SK-N-SH treated with all-trans-retinoic acid at 6 μM for 48 hours (cell line): Measurements from ENCODE around the gene RASD2.

Source experiments
- ATAC-seq: fragments of 200-7000 bp; cut with Tn5 transposase; 3 replicates; pipeline ENCODE4 v1.9.1; 2020; ENCODE audit warnings: mild to moderate bottlenecking, moderate library complexity
- ARNTL ChIP-seq: fragments of 450-650 bp; formaldehyde crosslinking; IDR thresholded peaks from 2 replicates; pipeline ENCODE4 v1.5.0; 2020; ENCODE audit warnings: low read depth, mild to moderate bottlenecking, moderate library complexity, borderline replicate concordance
- BACH2 ChIP-seq: fragments of 250-450 bp; sonication (Bioruptor Pico); IDR thresholded peaks from 2 replicates; pipeline ENCODE4 v1.9.0; 2021; ENCODE audit warnings: mild to moderate bottlenecking, borderline replicate concordance
- CREB5 ChIP-seq: fragments of 250-450 bp; sonication (Bioruptor Pico); IDR thresholded peaks from 2 replicates; pipeline ENCODE4 v1.5.1; 2020; ENCODE audit warnings: low read depth, mild to moderate bottlenecking, moderate library complexity
- CSDC2 ChIP-seq: fragments of 250-450 bp; sonication (Bioruptor Pico); IDR thresholded peaks from 2 replicates; pipeline ENCODE4 v1.5.0; 2020; ENCODE audit warnings: mild to moderate bottlenecking, moderate library complexity
- CSRNP3 ChIP-seq: fragments of 250-450 bp; sonication (Bioruptor Pico); IDR thresholded peaks from 2 replicates; pipeline ENCODE4 v1.5.1; 2021; ENCODE audit warnings: mild to moderate bottlenecking, moderate library complexity
- ISL1 ChIP-seq: fragments of 250-450 bp; sonication (Bioruptor Pico); IDR thresholded peaks from 2 replicates; pipeline ENCODE4 v2.1.2; 2022; ENCODE audit warnings: mild to moderate bottlenecking, moderate library complexity
- OSR1 ChIP-seq: fragments of 250-450 bp; sonication (Bioruptor Pico); IDR thresholded peaks from 2 replicates; pipeline ENCODE4 v1.8.0; 2022; ENCODE audit warnings: moderate library complexity, mild to moderate bottlenecking, inconsistent platforms
- POU6F1 ChIP-seq: fragments of 250-450 bp; sonication (Bioruptor Pico); IDR thresholded peaks from 2 replicates; pipeline ENCODE4 v1.8.0; 2021; ENCODE audit warnings: low read depth, mild to moderate bottlenecking, moderate library complexity, borderline replicate concordance
- PPARA ChIP-seq: fragments of 250-450 bp; sonication (Bioruptor Pico); IDR thresholded peaks from 2 replicates; pipeline ENCODE4 v1.5.0; 2020; ENCODE audit warnings: mild to moderate bottlenecking, borderline replicate concordance
- RARB ChIP-seq: fragments of 250-450 bp; sonication (Bioruptor Pico); IDR thresholded peaks from 2 replicates; pipeline ENCODE4 v1.8.0; 2021; ENCODE audit warnings: mild to moderate bottlenecking, moderate library complexity
- SNAI2 ChIP-seq: fragments of 250-450 bp; sonication (Bioruptor Pico); IDR thresholded peaks from 2 replicates; pipeline ENCODE4 v1.5.0; 2020; ENCODE audit warnings: mild to moderate bottlenecking, moderate library complexity
- TCF4 ChIP-seq: fragments of 250-450 bp; sonication (Bioruptor Pico); IDR thresholded peaks from 2 replicates; pipeline ENCODE4 v1.8.0; 2021; ENCODE audit warnings: mild to moderate bottlenecking, moderate library complexity, borderline replicate concordance
- TOX ChIP-seq: fragments of 250-450 bp; sonication (Bioruptor Pico); IDR thresholded peaks from 2 replicates; pipeline ENCODE4 v1.8.0; 2021; ENCODE audit warnings: mild to moderate bottlenecking, moderate library complexity, borderline replicate concordance
- TSHZ2 ChIP-seq: fragments of 250-450 bp; sonication (Bioruptor Pico); IDR thresholded peaks from 2 replicates; pipeline ENCODE4 v1.5.0; 2020; ENCODE audit warnings: mild to moderate bottlenecking, moderate library complexity
- ZC3H10 ChIP-seq: fragments of 250-450 bp; sonication (Bioruptor Pico); IDR thresholded peaks from 2 replicates; pipeline ENCODE4 v1.5.1; 2021; ENCODE audit warnings: mild to moderate bottlenecking, moderate library complexity
- ZFP3 ChIP-seq: fragments of 250-450 bp; sonication (Bioruptor Pico); IDR thresholded peaks from 2 replicates; pipeline ENCODE4 v1.5.0; 2020; ENCODE audit warnings: mild to moderate bottlenecking, moderate library complexity
- ZFP30 ChIP-seq: fragments of 450-650 bp; formaldehyde crosslinking; IDR thresholded peaks from 2 replicates; pipeline ENCODE4 v1.5.0; 2022; ENCODE audit warnings: mild to moderate bottlenecking, moderate library complexity
- ZNF565 ChIP-seq: fragments of 450-650 bp; formaldehyde crosslinking; conservative IDR thresholded peaks from 2 replicates; pipeline ENCODE4 v1.5.0; 2020; ENCODE audit warnings: low read depth, mild to moderate bottlenecking, moderate library complexity
- ZNF70 ChIP-seq: fragments of 450-650 bp; formaldehyde crosslinking; IDR thresholded peaks from 2 replicates; pipeline ENCODE4 v1.5.0; 2020; ENCODE audit warnings: mild to moderate bottlenecking, moderate library complexity
- ZNF8 ChIP-seq: fragments of 450-650 bp; formaldehyde crosslinking; IDR thresholded peaks from 2 replicates; pipeline ENCODE4 v1.5.0; 2020; ENCODE audit warnings: mild to moderate bottlenecking, moderate library complexity
- TF ChIP-seq, protein P1 (sequence below): fragments of 250-450 bp; sonication (Bioruptor Pico); IDR thresholded peaks from 2 replicates; pipeline ENCODE4 v1.8.0; 2020; ENCODE audit warnings: mild to moderate bottlenecking, moderate library complexity, borderline replicate concordance

Gene RASD2

GRCh38 chr22:35541254-35541748 is 670 bp downstream of the RASD2 start:
- TF ChIP-seq ZC3H10 (CRISPR knock-in tag): no peak
- TF ChIP-seq TSHZ2 (CRISPR knock-in tag): no peak
- TF ChIP-seq ZNF8 (CRISPR knock-in tag): no peak
- no peak for TF ChIP-seq TOX (CRISPR knock-in tag)
- TF ChIP-seq, protein P1, sequence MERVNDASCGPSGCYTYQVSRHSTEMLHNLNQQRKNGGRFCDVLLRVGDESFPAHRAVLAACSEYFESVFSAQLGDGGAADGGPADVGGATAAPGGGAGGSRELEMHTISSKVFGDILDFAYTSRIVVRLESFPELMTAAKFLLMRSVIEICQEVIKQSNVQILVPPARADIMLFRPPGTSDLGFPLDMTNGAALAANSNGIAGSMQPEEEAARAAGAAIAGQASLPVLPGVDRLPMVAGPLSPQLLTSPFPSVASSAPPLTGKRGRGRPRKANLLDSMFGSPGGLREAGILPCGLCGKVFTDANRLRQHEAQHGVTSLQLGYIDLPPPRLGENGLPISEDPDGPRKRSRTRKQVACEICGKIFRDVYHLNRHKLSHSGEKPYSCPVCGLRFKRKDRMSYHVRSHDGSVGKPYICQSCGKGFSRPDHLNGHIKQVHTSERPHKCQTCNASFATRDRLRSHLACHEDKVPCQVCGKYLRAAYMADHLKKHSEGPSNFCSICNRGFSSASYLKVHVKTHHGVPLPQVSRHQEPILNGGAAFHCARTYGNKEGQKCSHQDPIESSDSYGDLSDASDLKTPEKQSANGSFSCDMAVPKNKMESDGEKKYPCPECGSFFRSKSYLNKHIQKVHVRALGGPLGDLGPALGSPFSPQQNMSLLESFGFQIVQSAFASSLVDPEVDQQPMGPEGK (CRISPR knock-in tag): no peak
- TF ChIP-seq BACH2 (CRISPR knock-in tag): no peak
- TF ChIP-seq PPARA (CRISPR knock-in tag): no peak
- no peak for TF ChIP-seq ZNF565 (CRISPR knock-in tag)
- no peak for TF ChIP-seq OSR1 (CRISPR knock-in tag)
- TF ChIP-seq ISL1 (CRISPR knock-in tag): no peak
- no peak for TF ChIP-seq TCF4 (CRISPR knock-in tag)
- TF ChIP-seq CSRNP3: no peak
- TF ChIP-seq ZNF70 (CRISPR knock-in tag): no peak
- no peak for TF ChIP-seq ARNTL

GRCh38 chr22:35542157-35542938 is 1.7 kb downstream of the RASD2 start:
- ATAC-seq: no peak
- TF ChIP-seq ZNF8 (CRISPR knock-in tag): no peak
- TF ChIP-seq PPARA (CRISPR knock-in tag): no peak
- TF ChIP-seq POU6F1 (CRISPR knock-in tag): no peak
- TF ChIP-seq CSRNP3: no peak
- no peak for TF ChIP-seq SNAI2 (CRISPR knock-in tag)
- no peak for TF ChIP-seq ARNTL
- no peak for TF ChIP-seq CREB5 (CRISPR knock-in tag)
- no peak for TF ChIP-seq ZNF70 (CRISPR knock-in tag)
- TF ChIP-seq BACH2 (CRISPR knock-in tag): no peak
- TF ChIP-seq TCF4 (CRISPR knock-in tag): no peak
- TF ChIP-seq ZC3H10 (CRISPR knock-in tag): no peak
- TF ChIP-seq ZFP3: no peak
- TF ChIP-seq, protein P1 (CRISPR knock-in tag): no peak
- TF ChIP-seq ZFP30 (CRISPR knock-in tag): no peak
- TF ChIP-seq CSDC2: no peak
- no peak for TF ChIP-seq RARB (CRISPR knock-in tag)
- TF ChIP-seq TSHZ2 (CRISPR knock-in tag): no peak
- no peak for TF ChIP-seq TOX (CRISPR knock-in tag)
- no peak for TF ChIP-seq OSR1 (CRISPR knock-in tag)

More at GRCh38 chr22:35541254-35541748, 670 bp downstream of the RASD2 start:
- ATAC-seq: peak; percentile 41
